ENCODE results near the gene AUP1.
A peak's percentile ranks its signal among the peaks of the same experiment; 100 is the strongest.

The AUP1 gene

DNA sequence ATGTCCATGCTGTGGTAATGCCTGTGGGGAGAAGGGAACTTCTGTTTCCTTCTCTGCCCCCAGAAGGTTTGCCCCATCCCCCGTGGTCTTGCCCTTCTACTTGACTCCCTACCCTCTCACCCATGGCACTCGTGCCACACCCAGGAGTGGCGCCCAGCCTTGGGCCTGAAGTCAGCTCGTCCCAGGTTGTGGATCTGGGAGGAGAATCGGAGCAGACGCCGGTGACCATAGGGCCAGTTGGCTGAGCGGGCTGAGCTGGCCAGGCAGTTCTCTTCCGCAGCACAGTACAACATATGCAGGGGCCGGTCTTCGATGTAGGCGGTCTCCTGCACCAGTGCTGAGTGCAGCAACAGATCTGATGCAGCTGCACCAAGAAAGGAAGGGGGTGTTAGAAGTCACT, 4.9 kb upstream of the AUP1 start:
- FAIRE-seq, result no peak
- no peak for DNase-seq (ENCODE audit: insufficient read length, low spot score)
- TF ChIP-seq POLR2A (IDR thresholded peaks at IDR 0.05; ENCODE audit: low read depth, low read length), result 0 out of 2 replicates have a peak, but pooled peaks have one; percentile 2

- FAIRE-seq, result no peak
- DNase-seq (ENCODE audit: insufficient read length, low spot score), result no peak
- no peak for TF ChIP-seq POLR2A (IDR thresholded peaks at IDR 0.05; ENCODE audit: low read depth, low read length)
Observed at GRCh38 chr2:74533464-74533863, 4.0 kb upstream of the AUP1 start.

DNA sequence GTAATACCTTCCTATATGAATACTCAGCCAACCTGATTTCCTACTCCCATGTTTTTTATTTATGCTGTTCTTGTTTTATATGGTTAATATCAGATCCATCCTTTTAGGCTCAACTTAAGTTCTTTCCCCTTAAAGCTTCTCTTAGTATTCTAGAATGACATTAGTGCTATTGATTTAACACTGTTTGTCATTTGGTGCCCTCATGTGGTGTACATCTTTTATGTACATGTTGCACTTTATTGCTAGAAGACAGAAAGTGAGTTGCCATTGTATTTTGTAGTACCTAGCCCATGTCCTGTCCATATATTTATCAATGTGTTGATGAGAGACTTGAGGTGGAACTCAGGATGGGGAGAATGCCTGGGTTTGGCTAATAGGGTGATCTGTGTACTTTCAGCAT, 2.7 kb upstream of the AUP1 start:
- no peak for TF ChIP-seq POLR2A (IDR thresholded peaks at IDR 0.05; ENCODE audit: low read depth, low read length)
- no peak for FAIRE-seq
- DNase-seq (ENCODE audit: insufficient read length, low spot score), result no peak

- no peak for TF ChIP-seq POLR2A (IDR thresholded peaks at IDR 0.05; ENCODE audit: low read depth, low read length)
- FAIRE-seq (no peak), DNase-seq (ENCODE audit: insufficient read length, low spot score) (no peak)
Observed at GRCh38 chr2:74531666-74532065, 2.2 kb upstream of the AUP1 start.

- TF ChIP-seq POLR2A (IDR thresholded peaks at IDR 0.05; ENCODE audit: low read depth, low read length), result no peak
- DNase-seq (ENCODE audit: insufficient read length, low spot score) (no peak), FAIRE-seq (no peak)
Observed at GRCh38 chr2:74530239-74531187, 1.0 kb upstream of the AUP1 start.

- DNase-seq (ENCODE audit: insufficient read length, low spot score), result no peak
- no peak for TF ChIP-seq POLR2A (IDR thresholded peaks at IDR 0.05; ENCODE audit: low read depth, low read length)
- no peak for FAIRE-seq
Observed at GRCh38 chr2:74528600-74529356, 728 bp downstream of the AUP1 start.

- FAIRE-seq, result no peak
- no peak for TF ChIP-seq POLR2A (IDR thresholded peaks at IDR 0.05; ENCODE audit: low read depth, low read length)
- no peak for DNase-seq (ENCODE audit: insufficient read length, low spot score)
Observed at GRCh38 chr2:74527741-74528140, 1.8 kb downstream of the AUP1 start.

DNA sequence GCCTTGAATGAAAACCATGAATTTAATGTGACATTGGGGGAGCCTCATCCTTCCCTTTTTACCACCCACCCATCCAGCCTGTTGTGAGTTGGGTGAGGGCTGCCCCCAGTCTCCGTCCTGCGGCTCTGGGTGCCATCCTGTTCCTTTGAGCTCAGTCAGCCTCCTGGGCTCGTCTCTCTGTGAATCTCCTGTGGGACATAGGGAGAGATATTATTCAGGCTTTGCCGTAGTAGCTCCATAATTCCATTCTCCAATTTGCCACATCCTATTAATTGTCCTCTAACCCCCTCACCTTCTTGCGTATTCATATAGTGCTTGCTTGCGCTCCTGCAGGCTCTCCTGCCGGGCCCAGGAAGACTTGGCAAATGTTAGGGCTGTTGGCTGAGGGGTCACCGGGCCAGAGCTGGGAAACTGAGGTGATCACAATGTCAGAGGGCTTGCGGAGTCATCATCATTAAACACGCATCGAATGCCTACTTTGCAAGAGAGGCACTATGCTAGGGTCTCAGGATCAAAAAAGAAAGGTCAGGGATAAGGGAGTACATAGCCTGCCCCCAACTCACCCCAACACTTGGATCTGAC, 2.8 kb downstream of the AUP1 start:
- DNase-seq (ENCODE audit: insufficient read length, low spot score) (no peak), FAIRE-seq (no peak)
- TF ChIP-seq POLR2A (IDR thresholded peaks at IDR 0.05; ENCODE audit: low read depth, low read length), result no peak

DNA sequence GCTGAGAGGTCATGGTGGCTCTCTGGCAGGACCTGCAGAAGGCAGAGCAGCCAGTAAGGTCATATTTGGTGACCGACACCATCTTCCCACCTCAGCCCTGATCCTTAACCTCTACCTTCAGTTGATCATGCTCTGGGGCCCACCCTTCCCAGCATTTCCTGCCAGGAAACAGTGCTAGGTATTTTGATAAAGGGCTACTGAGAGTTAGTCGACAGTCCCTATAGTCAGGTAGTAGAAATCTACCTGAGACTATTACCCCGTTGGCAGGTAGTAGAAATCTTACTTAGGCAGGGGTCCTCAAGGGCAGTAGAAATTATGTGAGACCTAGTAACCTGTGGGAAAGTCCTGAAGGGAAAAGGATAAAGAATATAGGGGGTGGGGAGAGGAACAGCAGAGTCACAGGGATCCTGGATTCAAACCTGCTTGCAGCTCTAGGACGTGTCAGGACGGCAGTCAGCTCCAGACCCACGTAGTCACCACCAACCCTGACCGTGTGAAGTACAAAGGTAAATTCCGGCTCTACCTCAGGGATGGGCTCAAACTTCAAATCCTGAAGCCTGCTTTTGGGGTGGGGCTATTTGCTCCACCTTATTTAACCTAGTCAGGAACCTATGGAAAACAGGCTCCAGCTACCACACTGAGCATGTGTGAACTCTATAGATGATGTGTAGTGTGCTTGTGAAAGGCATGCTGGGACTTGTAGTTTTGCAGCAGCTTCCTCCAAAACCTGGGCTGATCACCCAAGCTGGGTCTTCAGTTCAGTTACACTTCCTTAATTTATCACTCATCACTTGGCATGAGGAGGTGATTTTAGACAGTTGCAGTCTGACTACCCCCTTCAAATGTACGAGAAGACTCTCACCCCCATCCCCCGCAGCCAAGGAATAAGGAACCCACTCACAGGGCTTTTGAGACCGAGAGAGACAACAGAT, 3.5 kb downstream of the AUP1 start, which contains the start of gene DQX1:
DQX1 (minus strand) TSS at position 515 of the 932 bp plus-strand sequence; CDS start at position 13, 502 bp downstream.
- TF ChIP-seq POLR2A (IDR thresholded peaks at IDR 0.05; ENCODE audit: low read depth, low read length), result no peak
- FAIRE-seq, result no peak
- no peak for DNase-seq (ENCODE audit: insufficient read length, low spot score)

GRCh38 chr2:74524955-74525716, 4.4 kb downstream of the AUP1 start:
- TF ChIP-seq POLR2A (IDR thresholded peaks at IDR 0.05; ENCODE audit: low read depth, low read length), result no peak
- DNase-seq (ENCODE audit: insufficient read length, low spot score) (no peak), FAIRE-seq (no peak)

DNA sequence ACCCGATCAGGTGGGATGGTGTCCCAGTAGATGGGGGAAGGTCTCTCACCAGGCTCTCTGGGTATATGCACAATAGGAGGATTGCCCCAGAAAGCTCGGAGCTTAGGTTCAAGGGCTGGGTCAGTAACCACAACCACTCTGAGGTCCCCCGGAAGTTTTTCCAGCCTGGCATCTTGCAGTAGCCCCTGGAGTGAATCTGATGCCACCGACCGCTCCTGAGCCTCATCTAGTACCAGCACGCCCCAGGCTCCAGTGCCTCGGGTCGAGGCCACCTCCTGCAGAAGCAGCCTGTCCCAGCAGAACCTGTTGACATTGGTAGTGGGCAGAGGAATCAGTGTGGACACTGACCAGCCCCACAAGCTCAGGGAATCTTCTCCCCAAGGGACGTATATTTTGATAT, 5.5 kb downstream of the AUP1 start:
- DNase-seq (ENCODE audit: insufficient read length, low spot score) (no peak), FAIRE-seq (no peak)
- TF ChIP-seq POLR2A (IDR thresholded peaks at IDR 0.05; ENCODE audit: low read depth, low read length), result no peak

DNA sequence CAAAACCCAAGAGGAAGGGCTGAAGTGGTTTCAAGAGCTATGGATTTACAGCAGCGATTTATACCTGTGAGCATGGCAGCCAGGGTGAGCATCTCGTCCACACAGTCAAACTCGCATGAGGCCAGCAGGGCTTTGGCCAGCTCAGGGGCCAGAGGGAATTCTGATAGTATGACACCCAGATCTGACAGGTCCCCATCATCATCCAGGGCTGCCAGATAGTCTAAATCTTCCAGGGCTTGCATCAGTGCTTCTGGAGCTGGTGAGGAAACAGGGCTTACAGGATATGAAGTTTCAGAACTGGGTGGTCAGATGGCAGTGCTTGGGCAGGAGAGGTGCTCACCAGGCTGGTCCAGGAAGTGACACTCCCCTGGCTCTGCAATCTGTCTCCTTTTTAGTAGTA, 7.0 kb downstream of the AUP1 start:
- DNase-seq (ENCODE audit: insufficient read length, low spot score) (no peak), FAIRE-seq (no peak)
- no peak for TF ChIP-seq POLR2A (IDR thresholded peaks at IDR 0.05; ENCODE audit: low read depth, low read length)
